ENCODE measurements around the gene CTNNA2.

CTNNA2 gene

GRCh38 chr2:80257450-80257849 lies 744.6 kb downstream of the CTNNA2 start:
- Mint-ChIP-seq H3K27ac (no peak overlapping the region), H3K27me3 (no peaks in the 10 kb centered on the region), H3K36me3 (no peaks in the 10 kb centered on the region), H3K4me1 (no peaks in the 10 kb centered on the region), H3K9me3 (no peaks in the 10 kb centered on the region), H3K4me3 (no peak overlapping the region)

- no peaks in the 10 kb centered on the region for H3K9me3 Mint-ChIP-seq
- H3K27ac Mint-ChIP-seq = no peak overlapping the region
- H3K36me3 Mint-ChIP-seq = no peaks in the 10 kb centered on the region
- no peak overlapping the region for H3K4me3 Mint-ChIP-seq
- no peaks in the 10 kb centered on the region for H3K4me1 Mint-ChIP-seq
- no peaks in the 10 kb centered on the region for H3K27me3 Mint-ChIP-seq
These were observed 745.5 kb downstream of the CTNNA2 start for GRCh38 chr2:80258341-80258740.

GRCh38 chr2:80258793-80259192 lies 745.9 kb downstream of the CTNNA2 start:
- Mint-ChIP-seq H3K27me3 (no peaks in the 10 kb centered on the region), H3K36me3 (no peaks in the 10 kb centered on the region), H3K4me3 (no peak overlapping the region), H3K27ac (no peak overlapping the region), H3K9me3 (peaks cover 1% of the 10 kb centered on the region), H3K4me1 (no peaks in the 10 kb centered on the region)

- Mint-ChIP-seq H3K36me3 (no peaks in the 10 kb centered on the region), H3K27me3 (no peaks in the 10 kb centered on the region), H3K4me3 (no peak overlapping the region), H3K4me1 (no peaks in the 10 kb centered on the region), H3K27ac (no peak overlapping the region), H3K9me3 (peaks cover 5% of the 10 kb centered on the region)
These were observed 746.4 kb downstream of the CTNNA2 start for GRCh38 chr2:80259292-80259691.

- no peaks in the 10 kb centered on the region for H3K36me3 Mint-ChIP-seq
- H3K9me3 Mint-ChIP-seq = peaks cover 13% of the 10 kb centered on the region
- no peak overlapping the region for H3K27ac Mint-ChIP-seq
- no peak overlapping the region for H3K4me3 Mint-ChIP-seq
- no peaks in the 10 kb centered on the region for H3K4me1 Mint-ChIP-seq
- no peaks in the 10 kb centered on the region for H3K27me3 Mint-ChIP-seq
These were observed 753.4 kb downstream of the CTNNA2 start for GRCh38 chr2:80266231-80266630.

- Mint-ChIP-seq H3K27me3 (no peaks in the 10 kb centered on the region), H3K9me3 (peaks cover 4% of the 10 kb centered on the region), H3K4me3 (no peak overlapping the region), H3K36me3 (no peaks in the 10 kb centered on the region), H3K4me1 (no peaks in the 10 kb centered on the region), H3K27ac (no peak overlapping the region)
These were observed 757.0 kb downstream of the CTNNA2 start for GRCh38 chr2:80269806-80270205.

- Mint-ChIP-seq H3K9me3 (peaks cover 24% of the 10 kb centered on the region), H3K4me3 (no peak overlapping the region), H3K4me1 (no peaks in the 10 kb centered on the region), H3K27me3 (no peaks in the 10 kb centered on the region), H3K27ac (no peak overlapping the region), H3K36me3 (no peaks in the 10 kb centered on the region)
These were observed 767.7 kb downstream of the CTNNA2 start for GRCh38 chr2:80280598-80280997.

- Mint-ChIP-seq H3K27me3 (no peaks in the 10 kb centered on the region), H3K9me3 (peaks cover 24% of the 10 kb centered on the region), H3K36me3 (no peaks in the 10 kb centered on the region), H3K4me1 (no peaks in the 10 kb centered on the region), H3K27ac (no peak overlapping the region), H3K4me3 (no peak overlapping the region)
These were observed 768.2 kb downstream of the CTNNA2 start for GRCh38 chr2:80281049-80281448.

- Mint-ChIP-seq H3K4me3 (no peak overlapping the region), H3K4me1 (no peaks in the 10 kb centered on the region), H3K27me3 (no peaks in the 10 kb centered on the region), H3K9me3 (peaks cover 12% of the 10 kb centered on the region), H3K36me3 (no peaks in the 10 kb centered on the region), H3K27ac (no peak overlapping the region)
These were observed 775.7 kb downstream of the CTNNA2 start for GRCh38 chr2:80288576-80288975.

GRCh38 chr2:80291656-80292055 lies 778.8 kb downstream of the CTNNA2 start:
- Mint-ChIP-seq H3K27ac (no peak overlapping the region), H3K27me3 (no peaks in the 10 kb centered on the region), H3K36me3 (no peaks in the 10 kb centered on the region), H3K4me3 (no peak overlapping the region), H3K9me3 (peaks cover 10% of the 10 kb centered on the region), H3K4me1 (no peaks in the 10 kb centered on the region)

- no peaks in the 10 kb centered on the region for H3K27me3 Mint-ChIP-seq
- H3K36me3 Mint-ChIP-seq = no peaks in the 10 kb centered on the region
- H3K4me1 Mint-ChIP-seq = no peaks in the 10 kb centered on the region
- no peak overlapping the region for H3K4me3 Mint-ChIP-seq
- H3K9me3 Mint-ChIP-seq = peaks cover 6% of the 10 kb centered on the region
- H3K27ac Mint-ChIP-seq = no peak overlapping the region
These were observed 779.6 kb downstream of the CTNNA2 start for GRCh38 chr2:80292474-80292873.

GRCh38 chr2:80293039-80293438 lies 780.2 kb downstream of the CTNNA2 start:
- H3K9me3 Mint-ChIP-seq = peaks cover 6% of the 10 kb centered on the region
- no peaks in the 10 kb centered on the region for H3K4me1 Mint-ChIP-seq
- H3K4me3 Mint-ChIP-seq = no peak overlapping the region
- no peaks in the 10 kb centered on the region for H3K27me3 Mint-ChIP-seq
- no peaks in the 10 kb centered on the region for H3K36me3 Mint-ChIP-seq
- no peak overlapping the region for H3K27ac Mint-ChIP-seq

GRCh38 chr2:80298954-80299353 lies 786.1 kb downstream of the CTNNA2 start:
- Mint-ChIP-seq H3K27ac (no peak overlapping the region), H3K4me3 (no peak overlapping the region), H3K36me3 (no peaks in the 10 kb centered on the region), H3K27me3 (peaks cover 21% of the 10 kb centered on the region), H3K4me1 (no peaks in the 10 kb centered on the region), H3K9me3 (peaks cover 6% of the 10 kb centered on the region)

GRCh38 chr2:80299661-80300060 lies 786.8 kb downstream of the CTNNA2 start:
- no peaks in the 10 kb centered on the region for H3K4me1 Mint-ChIP-seq
- H3K27ac Mint-ChIP-seq = no peak overlapping the region
- peaks cover 22% of the 10 kb centered on the region for H3K27me3 Mint-ChIP-seq
- H3K9me3 Mint-ChIP-seq = peaks cover 6% of the 10 kb centered on the region
- no peak overlapping the region for H3K4me3 Mint-ChIP-seq
- no peaks in the 10 kb centered on the region for H3K36me3 Mint-ChIP-seq

GRCh38 chr2:80300346-80300745 lies 787.5 kb downstream of the CTNNA2 start:
- Mint-ChIP-seq H3K4me3 (no peak overlapping the region), H3K27me3 (peaks cover 26% of the 10 kb centered on the region), H3K27ac (no peak overlapping the region), H3K36me3 (no peaks in the 10 kb centered on the region), H3K9me3 (peaks cover 6% of the 10 kb centered on the region), H3K4me1 (no peaks in the 10 kb centered on the region)

GRCh38 chr2:80300954-80301353 lies 788.1 kb downstream of the CTNNA2 start:
- no peaks in the 10 kb centered on the region for H3K36me3 Mint-ChIP-seq
- H3K4me1 Mint-ChIP-seq = no peaks in the 10 kb centered on the region
- H3K27me3 Mint-ChIP-seq = peaks cover 28% of the 10 kb centered on the region
- H3K4me3 Mint-ChIP-seq = no peak overlapping the region
- peaks cover 3% of the 10 kb centered on the region for H3K9me3 Mint-ChIP-seq
- H3K27ac Mint-ChIP-seq = no peak overlapping the region

GRCh38 chr2:80302001-80302313 lies 789.1 kb downstream of the CTNNA2 start:
- Mint-ChIP-seq H3K27ac (no peak overlapping the region), H3K4me1 (no peaks in the 10 kb centered on the region), H3K36me3 (no peaks in the 10 kb centered on the region), H3K27me3 (peaks cover 30% of the 10 kb centered on the region), H3K9me3 (peaks cover 5% of the 10 kb centered on the region), H3K4me3 (no peak overlapping the region)

Data from activated naive CD4-positive, alpha-beta T cell treated with anti-CD3 and anti-CD28 coated beads, Interleukin-2, amount 50 U/mL, for 24 hours (primary cell).